OCI-LY3 (cell line): ENCODE data around the gene INCENP.

Experiments used
- CTCF ChIP-seq: fragments of 200-600, 300-600 bp; sonication (generic); IDR thresholded peaks from 2 replicates; pipeline ENCODE4 v1.5.1; 2014; ENCODE audit warnings: antibody characterized with exemption, low read length, low read depth
- EZH2phosphoT487 ChIP-seq: fragments of 200-600 bp; shearing (Covaris generic); IDR thresholded peaks from 2 replicates; pipeline ENCODE4 v1.6.1; 2018; ENCODE audit warnings: antibody characterized with exemption, mixed run types, low read depth

- TF ChIP-seq CTCF (no peak), EZH2phosphoT487 (no peak)
Measured at GRCh38 chr11:62179995-62180394, 56.2 kb downstream of the INCENP start.
